Astrocyte of the cerebellum (primary cell): ENCODE measurements around the gene EPN1.

ENCODE experiments used
- DNase-seq: peaks from one replicate; pipeline ENCODE4 v3.0.0-alpha.2; 2011; ENCODE audit warnings: low read depth
- H3K4me3 ChIP-seq: 2 replicates; pipeline ENCODE4 v1.5.1; 2011; ENCODE audit warnings: mild to moderate bottlenecking, low read depth, low read length, moderate library complexity
- in situ Hi-C: cut with HindIII; loops from 2 replicates; pipeline ENCODE4 v1.10.0; 2017; ENCODE audit warnings: low sequenced_read_pairs
- TF ChIP-seq, protein P1 (sequence below): IDR thresholded peaks from 2 replicates; pipeline ENCODE4 v1.5.1; 2012; ENCODE audit warnings: low read length, low read depth, moderate library complexity, mild to moderate bottlenecking; ENCODE audit errors: missing control alignments

EPN1 gene

DNA sequence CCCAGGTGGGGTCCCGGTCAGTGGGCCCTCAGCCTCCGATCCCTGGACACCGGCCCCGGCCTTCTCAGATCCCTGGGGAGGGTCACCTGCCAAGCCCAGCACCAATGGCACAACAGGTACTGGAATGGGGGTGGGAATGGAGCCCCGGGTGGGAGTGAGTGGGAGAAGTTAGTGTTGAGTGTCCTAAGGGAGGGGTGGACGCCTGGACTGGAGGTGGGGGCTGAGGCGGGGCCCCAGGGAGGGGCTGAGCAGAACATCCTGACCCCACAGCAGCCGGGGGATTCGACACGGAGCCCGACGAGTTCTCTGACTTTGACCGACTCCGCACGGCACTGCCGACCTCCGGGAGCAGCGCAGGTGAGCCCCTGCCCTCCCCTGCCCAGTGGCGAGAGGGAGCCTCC lies 17.7 kb downstream of the EPN1 start:
- TF ChIP-seq, protein P1, sequence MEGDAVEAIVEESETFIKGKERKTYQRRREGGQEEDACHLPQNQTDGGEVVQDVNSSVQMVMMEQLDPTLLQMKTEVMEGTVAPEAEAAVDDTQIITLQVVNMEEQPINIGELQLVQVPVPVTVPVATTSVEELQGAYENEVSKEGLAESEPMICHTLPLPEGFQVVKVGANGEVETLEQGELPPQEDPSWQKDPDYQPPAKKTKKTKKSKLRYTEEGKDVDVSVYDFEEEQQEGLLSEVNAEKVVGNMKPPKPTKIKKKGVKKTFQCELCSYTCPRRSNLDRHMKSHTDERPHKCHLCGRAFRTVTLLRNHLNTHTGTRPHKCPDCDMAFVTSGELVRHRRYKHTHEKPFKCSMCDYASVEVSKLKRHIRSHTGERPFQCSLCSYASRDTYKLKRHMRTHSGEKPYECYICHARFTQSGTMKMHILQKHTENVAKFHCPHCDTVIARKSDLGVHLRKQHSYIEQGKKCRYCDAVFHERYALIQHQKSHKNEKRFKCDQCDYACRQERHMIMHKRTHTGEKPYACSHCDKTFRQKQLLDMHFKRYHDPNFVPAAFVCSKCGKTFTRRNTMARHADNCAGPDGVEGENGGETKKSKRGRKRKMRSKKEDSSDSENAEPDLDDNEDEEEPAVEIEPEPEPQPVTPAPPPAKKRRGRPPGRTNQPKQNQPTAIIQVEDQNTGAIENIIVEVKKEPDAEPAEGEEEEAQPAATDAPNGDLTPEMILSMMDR: no peak
- in situ Hi-C loops: no loop called here
- H3K4me3 ChIP-seq: no peak overlapping the region
- no peak for DNase-seq

DNA sequence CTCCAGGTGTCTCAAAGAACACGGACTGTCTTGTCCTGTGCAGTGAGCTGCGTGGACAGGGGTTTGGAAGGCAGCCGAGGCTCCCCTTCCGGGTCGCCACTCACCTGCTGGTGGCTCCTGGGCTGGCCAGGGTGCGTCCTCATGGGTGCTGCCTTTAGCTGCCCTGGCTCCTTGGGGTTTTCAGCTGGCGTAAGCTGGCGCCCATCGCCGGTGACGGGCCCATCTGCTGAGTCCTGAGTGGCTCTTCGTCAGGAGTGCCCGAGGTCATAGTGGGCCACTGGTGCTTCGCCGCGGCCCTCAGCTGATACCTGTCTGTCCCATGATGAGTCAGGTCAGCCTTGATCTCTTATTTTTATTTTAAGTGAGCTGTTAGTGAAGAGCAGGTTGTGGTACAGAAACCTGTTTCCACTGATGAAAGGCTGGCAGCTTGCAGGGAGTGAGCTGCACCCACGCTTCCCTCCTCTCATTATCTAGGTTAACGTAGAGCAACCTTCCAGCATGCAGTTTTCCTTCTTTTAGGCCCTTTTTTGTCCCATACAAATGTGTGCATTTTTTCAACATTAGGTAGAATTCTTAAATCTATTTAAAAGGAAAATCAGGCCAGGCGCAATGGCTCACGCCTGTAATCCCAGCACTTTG lies 18.4 kb downstream of the EPN1 start:
- DNase-seq: no peak
- H3K4me3 ChIP-seq: no peak overlapping the region
- TF ChIP-seq, protein P1: no peak
- in situ Hi-C loops: no loop called here

DNA sequence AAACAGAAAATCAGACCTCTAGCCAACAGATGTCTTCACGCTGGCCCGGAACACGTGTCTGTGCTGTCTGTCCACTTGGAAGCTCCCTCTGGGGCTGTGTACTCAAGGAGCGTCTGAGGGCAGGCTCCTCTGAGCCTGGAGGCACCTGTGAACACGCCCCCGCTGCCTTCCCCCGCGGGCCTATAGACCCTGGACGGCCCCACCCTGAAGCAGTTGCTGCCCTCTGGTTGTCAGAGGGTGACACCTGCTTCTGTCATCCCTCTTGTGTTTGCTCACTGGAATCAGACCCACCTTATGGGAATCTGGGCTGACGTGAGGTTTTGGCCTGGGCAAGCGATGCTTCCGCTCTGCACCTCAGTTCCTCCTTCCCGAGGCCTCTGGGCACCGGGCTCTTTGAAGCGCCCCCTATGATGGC lies 19.2 kb downstream of the EPN1 start:
- in situ Hi-C loops: no loop called here
- no peak overlapping the region for H3K4me3 ChIP-seq
- TF ChIP-seq, protein P1: no peak
- DNase-seq: no peak

DNA sequence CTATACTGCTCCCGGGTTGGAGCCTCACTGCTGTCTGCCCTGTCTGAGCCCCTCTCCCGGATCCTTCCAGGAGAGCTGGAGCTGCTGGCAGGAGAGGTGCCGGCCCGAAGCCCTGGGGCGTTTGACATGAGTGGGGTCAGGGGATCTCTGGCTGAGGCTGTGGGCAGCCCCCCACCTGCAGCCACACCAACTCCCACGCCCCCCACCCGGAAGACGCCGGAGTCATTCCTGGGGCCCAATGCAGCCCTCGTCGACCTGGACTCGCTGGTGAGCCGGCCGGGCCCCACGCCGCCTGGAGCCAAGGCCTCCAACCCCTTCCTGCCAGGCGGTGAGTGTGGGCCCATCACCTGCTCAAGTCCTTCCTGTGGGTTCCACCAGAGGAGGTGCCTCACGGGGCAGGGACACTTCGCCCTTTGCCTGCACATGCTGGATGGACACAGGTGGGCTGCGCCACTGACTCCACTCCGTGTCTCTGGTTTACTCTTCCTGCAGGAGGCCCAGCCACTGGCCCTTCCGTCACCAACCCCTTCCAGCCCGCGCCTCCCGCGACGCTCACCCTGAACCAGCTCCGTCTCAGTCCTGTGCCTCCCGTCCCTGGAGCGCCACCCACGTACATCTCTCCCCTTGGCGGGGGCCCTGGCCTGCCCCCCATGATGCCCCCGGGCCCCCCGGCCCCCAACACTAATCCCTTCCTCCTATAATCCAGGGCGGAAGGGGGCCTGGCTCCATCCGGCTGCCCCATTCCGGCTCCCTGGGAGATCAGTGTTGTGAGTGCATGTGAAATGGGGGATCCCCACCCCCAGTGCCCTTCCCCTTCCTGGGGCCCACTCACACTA lies 19.8 kb downstream of the EPN1 start:
- no peak overlapping the region for H3K4me3 ChIP-seq
- no peak for DNase-seq
- in situ Hi-C loops: no loop called here
- TF ChIP-seq, protein P1: no peak

DNA sequence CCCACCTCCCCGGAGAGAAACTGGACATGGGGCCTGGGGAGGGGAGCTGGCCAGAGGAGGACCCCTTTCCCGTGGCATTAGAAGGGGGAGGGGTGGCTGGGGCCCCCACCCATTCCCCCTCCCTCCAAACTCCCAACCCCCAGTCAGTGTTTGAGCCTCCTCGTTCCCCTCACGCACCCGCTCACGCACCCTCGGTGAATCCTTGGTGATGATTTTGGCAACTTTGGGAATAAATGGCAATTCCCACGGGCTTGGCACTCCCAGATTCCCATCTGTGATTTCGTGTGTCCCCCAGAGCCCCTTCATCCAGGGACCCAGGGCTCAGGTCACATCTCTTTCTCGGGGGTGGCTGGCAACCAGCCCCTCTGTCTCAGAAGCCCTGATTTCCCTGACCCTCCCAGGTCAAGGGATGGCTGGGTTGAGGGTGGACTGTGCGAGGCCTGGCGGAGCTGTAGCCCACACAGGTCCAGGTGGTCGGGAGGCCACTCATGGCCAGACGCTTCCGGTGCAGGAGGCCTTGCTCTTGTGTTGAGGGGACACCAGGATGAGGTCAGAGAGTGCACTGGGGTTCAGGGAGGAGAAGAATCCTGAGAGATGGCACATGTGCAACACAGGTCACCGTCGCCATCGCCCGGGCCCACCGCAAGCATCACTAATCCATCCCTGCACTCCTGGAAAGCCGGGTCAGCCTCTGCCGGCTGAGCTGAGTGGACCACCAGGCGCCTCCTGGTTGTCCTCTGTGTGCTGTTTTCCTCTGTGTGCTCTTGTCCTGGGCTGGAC lies 20.7 kb downstream of the EPN1 start:
- no peak for DNase-seq
- in situ Hi-C loops: no loop called here
- TF ChIP-seq, protein P1: no peak
- H3K4me3 ChIP-seq: no peak overlapping the region

DNA sequence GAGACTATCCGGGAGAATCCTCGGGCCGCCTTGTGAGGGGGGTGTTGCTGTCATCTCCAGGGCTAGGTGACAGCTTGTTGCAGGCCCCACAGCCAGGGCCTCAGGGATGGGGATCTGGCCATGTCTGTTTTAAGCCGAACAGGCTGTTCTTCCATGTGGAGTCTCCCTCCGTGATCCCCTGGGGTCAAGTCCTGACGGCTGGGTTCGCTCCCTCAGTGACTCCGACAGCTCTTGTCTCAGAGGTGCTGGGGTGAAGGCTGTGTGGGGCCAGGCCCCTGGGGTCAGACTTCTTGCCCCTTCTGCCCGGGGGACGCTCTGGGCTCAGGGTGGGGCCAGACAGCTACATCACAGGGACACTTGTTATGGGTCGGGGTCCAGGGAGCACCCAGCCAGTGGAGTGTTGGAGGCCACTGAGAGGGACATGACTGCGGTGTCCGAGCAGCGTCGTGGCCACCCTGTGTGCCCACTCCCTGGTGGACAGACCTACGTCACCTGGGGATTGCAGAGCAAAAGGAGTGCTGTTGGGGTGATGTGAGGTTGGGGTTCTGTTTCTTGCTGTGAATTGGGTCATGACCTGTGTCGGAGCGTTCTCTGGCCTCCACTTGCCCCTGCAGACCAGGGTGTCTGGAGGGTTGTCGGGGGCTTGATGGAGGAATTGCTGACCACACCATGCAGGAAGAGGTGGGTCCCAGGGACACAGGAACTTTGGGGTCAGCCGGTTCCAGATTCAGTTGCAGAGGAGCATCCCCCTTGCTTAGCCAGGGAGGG lies 21.5 kb downstream of the EPN1 start:
- DNase-seq: no peak
- no peak overlapping the region for H3K4me3 ChIP-seq
- in situ Hi-C loops: no loop called here
- TF ChIP-seq, protein P1: no peak
